Bone marrow (tissue), 2 donors: ENCODE measurements around the gene CAMK2B.
A peak's percentile ranks its signal among the peaks of the same experiment; 100 is the strongest.

Experiments
- DNase-seq, 2 donors: peaks; one replicate each; lab custom pipeline; 2025; lab: John Stamatoyannopoulos, UW

CAMK2B gene

DNA sequence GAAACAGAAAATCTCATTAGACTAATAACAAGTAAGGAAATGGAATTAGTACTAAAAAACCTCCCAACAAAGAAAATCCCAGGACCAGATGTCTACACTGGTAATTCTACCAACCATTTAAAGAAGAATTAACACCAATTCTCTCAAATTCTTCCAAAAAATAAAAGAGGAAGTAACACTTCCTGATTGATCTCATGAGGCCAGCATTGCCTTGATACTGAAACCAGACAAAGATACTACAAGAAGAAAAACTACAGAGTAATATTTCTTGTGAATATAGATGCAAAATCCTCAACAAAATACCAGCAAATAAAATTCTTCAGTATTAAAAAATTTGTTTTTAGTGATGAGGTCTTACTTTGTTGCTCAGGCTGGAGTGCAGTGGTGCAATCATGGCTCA, 157.5 kb downstream of the CAMK2B start:
- peak in 1 of 2 donors; percentile 10 for DNase-seq
